ENCODE measurements around the gene FMO4. TPM values are rescaled to one million over a fixed set of nuclear protein-coding genes. Genes with fewer than 3 reads are reported as not detected.

FMO4 gene
- total and polyA plus RNA-seq, 2 donors (not counting 3 experiments of a cell fraction or from before 2014, with no cell fraction given) = 0.25 to 0.33 TPM

GRCh38 chr1:171296897-171297296 lies 17.1 kb upstream of the FMO4 start:
- Histone ChIP-seq H3K9ac (replicated peaks; ENCODE audit: extremely low read depth, insufficient read depth, low read length) (no peak overlapping the region), H2AFZ (ENCODE audit: low read depth, low read length) (no peak overlapping the region), H3K4me3 (replicated peaks in 1 of 3; ENCODE audit: insufficient read depth in 1 of 3, low read depth in 1 of 3, low read length in 3 of 3) (no peak overlapping the region), H3K4me1 (ENCODE audit: control insufficient read depth, extremely low read depth, insufficient read depth, low read length) (no peaks in the 10 kb centered on the region), H3K27me3 (ENCODE audit: control insufficient read depth in 2 of 2, insufficient read depth in 2 of 2, low read length in 2 of 2) (no peaks in the 10 kb centered on the region), H3K9me1 (replicated peaks; ENCODE audit: control insufficient read depth, extremely low read depth, insufficient read depth, low read length) (no peaks in the 10 kb centered on the region), H3K4me2 (ENCODE audit: insufficient read depth, low read length) (no peak overlapping the region), H3K79me2 (ENCODE audit: control insufficient read depth, insufficient read depth, low read length) (no peaks in the 10 kb centered on the region), H3K27ac (ENCODE audit: insufficient read depth, low read depth, low read length) (no peak overlapping the region), H3K36me3 (ENCODE audit: control insufficient read depth in 2 of 2, extremely low read depth in 1 of 2, insufficient read depth in 2 of 2, low read length in 2 of 2) (no peaks in the 10 kb centered on the region), H4K20me1 (replicated peaks; ENCODE audit: control insufficient read depth, extremely low read depth, insufficient read depth, low read length) (no peaks in the 10 kb centered on the region), H3K9me3 (replicated peaks; ENCODE audit: control insufficient read depth, insufficient read depth, low read length) (no peaks in the 10 kb centered on the region)
- POLR2A ChIA-PET = no interaction called here
- CTCF ChIA-PET = interaction anchor here (3.1 kb wide), 1 partner anchor 17 kb away, joined by 8 read pairs; the partner anchor contains the start of gene FMO4
- TF ChIP-seq MYC (IDR thresholded peaks at IDR 0.05; ENCODE audit: low read depth, low read length) = no peak
- TF ChIP-seq EZH2 (IDR thresholded peaks at IDR 0.05; ENCODE audit: borderline replicate concordance, low read depth, low read length, severe bottlenecking) = no peak
- no peak for TF ChIP-seq MAX (IDR thresholded peaks at IDR 0.05; ENCODE audit: insufficient read depth, insufficient read length)
- no peak for FAIRE-seq
- dilution Hi-C loops (cut with MboI; ENCODE audit: extremely low pct_ligation_motif_present, low sequenced_read_pairs) = no loop called here
- intact Hi-C loops (cut with micrococcal nuclease) = no loop called here
- BruUV-seq (replicated peaks) = no TSS peak
- no peak for DNase-seq (ENCODE audit: low read depth, low spot score)

- no peak overlapping the region for H3K9ac ChIP-seq (replicated peaks; ENCODE audit: extremely low read depth, insufficient read depth, low read length)
- DNase-seq (ENCODE audit: low read depth, low spot score) = no peak
- no peak overlapping the region for H3K4me2 ChIP-seq (ENCODE audit: insufficient read depth, low read length)
- intact Hi-C loops (cut with micrococcal nuclease) = no loop called here
- BruUV-seq (replicated peaks) = no TSS peak
- H3K27ac ChIP-seq (ENCODE audit: insufficient read depth, low read depth, low read length) = no peak overlapping the region
- no peaks in the 10 kb centered on the region for H4K20me1 ChIP-seq (replicated peaks; ENCODE audit: control insufficient read depth, extremely low read depth, insufficient read depth, low read length)
- FAIRE-seq = no peak
- no peaks in the 10 kb centered on the region for H3K9me1 ChIP-seq (replicated peaks; ENCODE audit: control insufficient read depth, extremely low read depth, insufficient read depth, low read length)
- TF ChIP-seq MYC (IDR thresholded peaks at IDR 0.05; ENCODE audit: low read depth, low read length) (no peak), EZH2 (IDR thresholded peaks at IDR 0.05; ENCODE audit: borderline replicate concordance, low read depth, low read length, severe bottlenecking) (no peak), JUN (IDR thresholded peaks at IDR 0.05; ENCODE audit: borderline replicate concordance, insufficient read depth, insufficient read length, low read depth) (no peak), FOS (IDR thresholded peaks at IDR 0.05; ENCODE audit: borderline replicate concordance, insufficient read depth, low read length) (no peak)
- no peak overlapping the region for H2AFZ ChIP-seq (ENCODE audit: low read depth, low read length)
- CTCF ChIA-PET = no interaction called here
- H3K4me1 ChIP-seq (ENCODE audit: control insufficient read depth, extremely low read depth, insufficient read depth, low read length) = no peaks in the 10 kb centered on the region
- no peaks in the 10 kb centered on the region for H3K36me3 ChIP-seq (ENCODE audit: control insufficient read depth in 2 of 2, extremely low read depth in 1 of 2, insufficient read depth in 2 of 2, low read length in 2 of 2)
- no peak overlapping the region for H3K4me3 ChIP-seq (replicated peaks in 1 of 3; ENCODE audit: insufficient read depth in 1 of 3, low read depth in 1 of 3, low read length in 3 of 3)
- H3K27me3 ChIP-seq (ENCODE audit: control insufficient read depth in 2 of 2, insufficient read depth in 2 of 2, low read length in 2 of 2) = no peaks in the 10 kb centered on the region
- H3K9me3 ChIP-seq (replicated peaks; ENCODE audit: control insufficient read depth, insufficient read depth, low read length) = no peaks in the 10 kb centered on the region
- POLR2A ChIA-PET = no interaction called here
- dilution Hi-C loops (cut with MboI; ENCODE audit: extremely low pct_ligation_motif_present, low sequenced_read_pairs) = no loop called here
- H3K79me2 ChIP-seq (ENCODE audit: control insufficient read depth, insufficient read depth, low read length) = no peaks in the 10 kb centered on the region
Observed at GRCh38 chr1:171298696-171299095, 15.3 kb upstream of the FMO4 start.
